Pulmonary artery endothelial cell (primary cell): ENCODE data around the gene NCOA7. TPM values are rescaled to one million over a fixed set of nuclear protein-coding genes. Genes with fewer than 3 reads are reported as not detected.
"Not testable (repeated sequence)": the region's sequence is repeated elsewhere in the genome, so short reads cannot be mapped to it uniquely, and the experiment has no call there.

Source experiments
- DNase-seq: peaks from one replicate; pipeline ENCODE4 v3.0.0-alpha.2; 2011; ENCODE audit warnings: low read depth, low spot score
- total RNA-seq: library from RNA; depleted of rRNA; stranded (reverse); fragments of >200 nt; gene quantifications from 2 replicates; pipeline ENCODE4 v1.2.3, GENCODE V29; 2014

Gene NCOA7
- total RNA-seq, 1 donor from 2014 or later: 38.1 TPM

DNA sequence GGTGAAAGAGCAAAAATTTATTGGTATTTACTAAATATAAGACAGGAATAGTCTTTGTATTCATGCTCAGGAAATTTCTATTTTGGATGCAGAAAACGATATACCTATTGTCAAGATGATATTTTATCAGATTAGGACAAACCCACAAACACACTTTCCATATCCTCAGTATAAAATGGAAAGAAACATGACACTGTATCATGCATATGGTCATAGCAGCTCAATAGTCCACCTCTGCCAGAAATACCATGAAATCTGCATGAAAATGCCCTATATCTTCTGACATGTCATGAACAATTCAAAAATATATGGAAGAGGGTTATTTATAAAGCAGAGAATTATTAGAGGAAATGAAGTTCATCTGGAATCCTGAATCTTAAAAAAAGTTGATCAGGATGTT is 154.1 kb downstream of the NCOA7 start:
- no peak for DNase-seq

GRCh38 chr6:125945378-125946141 is 154.8 kb downstream of the NCOA7 start:
- DNase-seq: no peak

GRCh38 chr6:125947615-125948014 is 156.9 kb downstream of the NCOA7 start:
- DNase-seq: no peak

DNA sequence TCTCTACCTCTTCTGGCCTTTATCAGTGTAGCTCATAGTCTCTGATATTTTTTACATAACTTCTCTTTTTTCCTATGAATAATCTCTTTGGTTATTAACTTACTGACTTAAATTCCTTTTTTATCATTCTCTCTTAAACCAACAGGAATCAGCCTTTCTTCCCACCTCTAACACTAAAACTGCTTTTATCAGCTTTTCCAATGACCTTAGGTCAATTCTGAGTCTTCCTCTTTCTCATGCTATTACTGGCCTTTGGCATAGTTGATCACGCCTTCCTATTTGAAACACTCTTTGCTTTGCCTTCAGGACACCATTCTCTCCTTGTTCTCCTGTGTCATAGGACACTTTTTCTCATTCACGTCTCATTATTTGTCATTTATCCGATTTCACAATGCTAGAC is 157.7 kb downstream of the NCOA7 start:
- no peak for DNase-seq

GRCh38 chr6:125949069-125949468 is 158.3 kb downstream of the NCOA7 start:
- DNase-seq: no peak

GRCh38 chr6:125950293-125950692 is 159.5 kb downstream of the NCOA7 start:
- no peak for DNase-seq

- not testable (repeated sequence) for DNase-seq
Observed at GRCh38 chr6:125950716-125951115, 160.0 kb downstream of the NCOA7 start.

DNA sequence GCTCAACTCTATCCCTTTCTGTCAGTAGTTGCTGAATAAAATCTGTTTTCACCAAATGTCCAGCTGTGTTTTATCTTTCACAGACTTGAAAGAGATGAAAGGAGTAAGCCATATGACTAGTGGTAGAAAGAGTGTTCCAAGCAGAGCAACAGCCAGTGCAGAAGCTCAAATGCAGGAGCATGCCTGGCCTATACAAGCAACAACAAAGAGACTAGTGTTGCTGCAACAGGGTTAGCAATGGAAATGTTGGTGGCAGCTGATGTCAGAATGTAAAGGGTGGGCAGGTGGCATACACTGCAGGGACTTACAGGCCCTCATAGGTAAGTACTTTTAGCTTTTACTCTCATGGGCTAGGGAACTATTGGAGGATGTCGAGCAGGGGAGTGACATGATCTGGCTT is 160.6 kb downstream of the NCOA7 start:
- no peak for DNase-seq

DNA sequence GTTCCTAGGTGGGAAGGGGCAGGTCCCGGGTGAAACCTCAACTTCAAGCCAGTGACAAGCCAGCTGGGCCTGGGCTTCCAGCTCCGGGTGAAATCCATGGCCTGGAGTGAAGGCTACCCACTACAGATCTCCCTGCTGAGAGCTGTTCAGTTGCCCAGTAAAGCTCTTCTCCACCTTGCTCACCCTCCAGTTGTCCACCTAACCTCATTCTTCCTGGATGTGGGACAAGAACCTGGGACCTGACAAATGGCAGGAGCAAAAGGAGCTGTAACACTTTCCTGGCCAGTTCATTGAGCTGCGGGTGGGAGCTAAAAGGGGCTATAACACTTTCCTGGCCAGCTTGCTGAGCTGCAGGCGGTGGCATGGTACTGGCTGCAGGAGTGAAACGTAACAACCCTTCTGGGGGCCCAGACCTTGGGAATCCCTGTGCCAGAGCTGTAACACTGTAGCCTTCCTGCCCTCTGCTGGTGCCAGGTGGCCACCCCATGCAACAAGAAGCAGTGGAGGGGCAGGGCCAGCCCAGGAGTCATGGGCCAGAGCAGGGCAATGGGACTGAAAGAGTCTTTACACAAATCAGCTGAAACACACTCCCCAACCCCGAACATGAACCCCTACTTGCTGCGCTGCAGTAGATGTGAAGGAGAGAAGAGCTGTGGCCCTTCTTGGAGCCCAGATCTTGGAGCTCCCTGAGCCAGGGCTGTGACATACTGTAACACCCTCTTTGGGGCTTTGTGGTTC is 162.2 kb downstream of the NCOA7 start:
- DNase-seq: no peak

DNA sequence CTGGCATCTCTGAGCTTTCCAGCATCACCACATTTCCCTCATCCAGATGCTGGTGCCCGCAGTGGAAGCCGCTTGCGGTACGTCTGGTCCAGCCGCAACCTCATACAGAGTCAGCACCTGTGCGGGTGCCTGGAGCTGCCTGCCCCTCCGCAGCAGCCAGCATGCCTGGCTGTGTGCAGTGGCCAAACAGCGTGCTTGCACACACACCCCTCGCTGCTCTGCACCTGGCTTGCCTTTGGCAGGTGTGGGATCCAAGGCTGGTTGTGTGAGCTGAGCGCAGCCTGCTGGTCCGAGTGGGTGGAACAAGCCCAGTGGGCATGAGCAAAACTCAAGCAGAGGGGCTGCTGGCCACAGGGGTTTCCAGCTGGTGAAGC is 162.7 kb downstream of the NCOA7 start:
- no peak for DNase-seq

- DNase-seq: no peak
Observed at GRCh38 chr6:125954735-125955339, 164.1 kb downstream of the NCOA7 start.

DNA sequence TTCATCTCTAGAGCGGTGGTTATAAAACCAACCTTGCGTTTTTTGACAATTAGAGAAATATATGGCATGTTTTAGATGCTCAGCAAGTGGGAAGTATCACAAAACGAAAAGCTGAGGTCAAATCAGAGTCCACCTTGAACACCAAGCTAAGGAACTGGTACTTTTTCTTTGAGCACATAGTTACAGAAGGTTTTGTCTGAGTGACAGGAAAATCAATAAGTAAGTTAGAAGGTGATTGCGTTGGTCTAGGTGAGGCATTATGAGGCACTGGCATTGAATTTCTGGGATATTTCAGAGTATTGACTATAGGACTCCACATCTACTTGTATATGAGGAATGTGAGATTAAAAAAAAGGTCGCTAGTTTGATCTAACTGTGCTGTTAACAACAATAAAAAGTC is 165.2 kb downstream of the NCOA7 start:
- no peak for DNase-seq

- DNase-seq: peak; percentile 93
Observed at GRCh38 chr6:125956506-125957390, 166.0 kb downstream of the NCOA7 start, which contains the start of gene HINT3. HINT3 (plus strand) TSS chr6:125956770; CDS start chr6:125956978, 208 bp downstream.

- no peak for DNase-seq
Observed at GRCh38 chr6:125957391-125957693, 166.6 kb downstream of the NCOA7 start.

DNA sequence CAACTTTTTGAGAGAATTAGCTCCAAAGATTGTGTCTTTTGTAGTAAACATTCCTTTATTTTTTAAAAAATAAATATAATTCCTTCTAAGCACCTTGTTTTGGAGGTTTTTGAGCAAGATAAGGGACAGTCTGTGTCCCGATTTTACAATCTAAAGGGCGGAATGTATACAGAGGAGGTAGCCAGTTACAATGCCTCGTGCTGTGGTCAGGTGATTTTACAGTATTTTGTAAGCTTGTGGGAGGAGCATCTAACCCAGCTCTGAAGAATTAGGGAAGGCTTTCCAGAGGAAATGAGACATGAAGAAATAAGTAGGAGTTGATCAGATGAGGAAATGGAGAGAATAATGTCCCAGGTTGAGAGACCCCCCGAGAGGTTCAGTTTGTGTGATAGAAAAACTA is 167.1 kb downstream of the NCOA7 start:
- no peak for DNase-seq

- no peak for DNase-seq
Observed at GRCh38 chr6:125959041-125959440, 168.3 kb downstream of the NCOA7 start.

DNA sequence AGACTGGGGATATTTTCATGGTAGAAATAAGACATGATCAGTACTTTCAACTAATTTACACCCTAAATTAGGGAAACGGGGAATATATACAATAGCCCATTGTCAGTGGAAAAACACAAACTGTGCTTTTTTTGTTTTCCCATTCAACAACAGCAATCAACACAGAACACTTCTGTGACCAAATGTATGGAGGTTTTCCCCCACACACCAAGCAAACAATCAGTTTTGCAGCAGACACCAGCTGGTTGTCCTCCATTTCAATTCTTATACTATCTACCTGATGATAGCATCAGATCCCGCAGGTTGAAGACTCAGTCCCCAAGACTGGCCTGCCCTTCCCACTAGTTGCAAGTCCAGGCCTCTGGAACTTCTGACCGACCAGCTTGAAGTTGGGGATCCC is 170.4 kb downstream of the NCOA7 start:
- DNase-seq: no peak

DNA sequence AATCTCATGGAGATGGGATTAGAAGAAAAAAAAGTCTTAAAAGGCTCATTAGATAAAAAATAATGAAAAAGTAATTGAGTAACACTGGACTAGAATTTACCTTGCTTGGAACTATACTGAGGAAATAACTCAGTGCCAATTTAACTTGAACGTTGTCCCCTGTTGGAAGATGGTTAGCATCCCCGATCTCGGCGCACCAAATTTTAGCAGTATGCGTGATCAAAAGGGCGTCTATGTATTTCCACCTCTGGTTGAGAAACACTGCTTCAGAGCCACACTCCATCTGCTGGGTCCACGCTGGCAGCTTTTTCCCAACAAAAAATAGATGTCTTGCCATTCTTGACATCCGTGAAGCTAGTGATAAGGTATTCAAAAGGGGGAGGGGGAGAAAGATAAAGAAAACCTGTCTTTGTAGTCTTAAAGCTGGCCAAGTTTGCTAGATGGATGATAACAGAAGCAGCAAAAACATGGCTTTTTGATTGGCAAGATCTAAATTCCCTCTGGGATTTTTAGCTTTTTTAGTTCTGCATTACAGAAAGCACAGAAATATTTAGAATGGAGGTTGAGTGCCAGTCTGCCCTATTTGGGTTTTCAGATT is 172.2 kb downstream of the NCOA7 start:
- no peak for DNase-seq

DNA sequence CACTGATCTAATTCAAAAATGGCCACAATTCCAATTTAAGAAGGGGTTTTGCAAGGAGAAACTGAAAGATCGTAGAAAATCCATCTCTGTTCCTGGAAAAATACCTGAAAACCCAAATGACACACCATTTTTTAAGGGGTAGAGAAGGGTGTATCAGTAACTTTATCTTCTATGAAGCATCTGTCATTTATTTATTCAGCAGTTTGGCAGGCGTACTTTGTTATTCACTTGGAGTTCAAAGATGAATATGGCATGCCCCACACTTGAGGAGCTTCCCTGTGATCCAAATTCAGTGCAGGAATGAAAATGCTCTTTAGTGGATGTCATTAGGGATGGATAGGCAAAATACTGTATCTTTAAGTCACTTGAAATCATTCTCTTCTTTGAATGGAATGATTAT is 173.1 kb downstream of the NCOA7 start:
- DNase-seq: no peak

DNA sequence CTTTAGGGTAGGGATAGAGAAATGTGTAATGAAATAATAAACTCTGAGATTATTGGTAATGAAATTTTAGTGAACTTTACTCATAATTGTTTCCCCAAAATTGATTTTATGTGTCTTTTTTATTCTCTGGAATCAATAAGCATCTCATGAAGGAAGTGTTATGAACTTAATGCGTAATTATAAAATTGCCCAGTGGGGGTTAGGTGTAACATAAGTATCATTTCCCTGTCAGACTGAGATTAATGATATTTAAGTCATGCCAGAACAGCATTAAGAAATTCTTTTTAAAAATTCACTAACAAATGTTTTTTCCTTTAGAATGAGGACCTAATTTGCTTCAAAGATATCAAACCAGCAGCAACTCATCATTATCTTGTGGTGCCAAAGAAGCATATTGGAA is 175.8 kb downstream of the NCOA7 start:
- no peak for DNase-seq

GRCh38 chr6:125968493-125968892 is 177.7 kb downstream of the NCOA7 start:
- no peak for DNase-seq
